A673 (cell line): ENCODE results near the gene EIF2B5. TPM values are rescaled to one million over a fixed set of nuclear protein-coding genes. Genes with fewer than 3 reads are reported as not detected.
"Not testable (repeated sequence)": the region's sequence is repeated elsewhere in the genome, so short reads cannot be mapped to it uniquely, and the experiment has no call there.

ENCODE experiments used
- BruUV-seq: library from RNA; stranded (reverse); fragments of 400-500 nt; replicated peaks from 2 replicates; lab custom pipeline; 2021; lab: Mats Ljungman, UMichigan
- CTCF ChIA-PET: fragments of 300-600 bp; sonication (Branson Sonifier 250); formaldehyde crosslinking; loops from one replicate; lab custom pipeline; 2022; ENCODE audit warnings: antibody characterized with exemption; lab: Charles Lee
- POLR2A ChIA-PET: fragments of 300-600 bp; sonication (Branson Sonifier 250); formaldehyde crosslinking; loops from one replicate; lab custom pipeline; 2022; ENCODE audit warnings: antibody characterized with exemption; ENCODE audit not compliant: low non-redundant PET; lab: Charles Lee
- DNase-seq: peaks from one replicate; pipeline ENCODE4 v3.0.0-alpha.2; 2015; ENCODE audit warnings: low spot score
- H3K27ac ChIP-seq: fragments of 200-600 bp; sonication (generic); 2 replicates; pipeline ENCODE4 v1.5.1; 2016; ENCODE audit warnings: mixed run types, low read depth, mild to moderate bottlenecking, mixed read lengths, antibody characterized with exemption, low read length; ENCODE audit not compliant: poor library complexity, severe bottlenecking
- H3K27me3 ChIP-seq: fragments of 200-600 bp; sonication (generic); replicated peaks from 2 replicates; pipeline ENCODE4 v1.6.1; 2017; ENCODE audit warnings: mixed run types, low read depth, mild to moderate bottlenecking, mixed read lengths, antibody characterized with exemption, low read length; ENCODE audit not compliant: insufficient read depth, poor library complexity
- H3K36me3 ChIP-seq: fragments of 200-600 bp; sonication (generic); 2 replicates; pipeline ENCODE4 v1.6.1; 2016; ENCODE audit warnings: mixed run types, mild to moderate bottlenecking, mixed read lengths, antibody characterized with exemption, low read length; ENCODE audit not compliant: insufficient read depth, poor library complexity, severe bottlenecking
- H3K4me1 ChIP-seq: fragments of 200-600 bp; sonication (generic); 2 replicates; pipeline ENCODE4 v1.6.1; 2017; ENCODE audit warnings: mixed run types, mild to moderate bottlenecking, mixed read lengths, antibody characterized with exemption, low read length; ENCODE audit not compliant: insufficient read depth, poor library complexity, severe bottlenecking
- H3K4me3 ChIP-seq: fragments of 200-600 bp; sonication (generic); 2 replicates; pipeline ENCODE4 v1.5.1; 2016; ENCODE audit warnings: low read depth, mixed run types, mild to moderate bottlenecking, mixed read lengths, low read length; ENCODE audit not compliant: poor library complexity, severe bottlenecking
- H3K9me3 ChIP-seq: fragments of 200-600 bp; sonication (generic); 2 replicates; pipeline ENCODE4 v1.6.1; 2016; ENCODE audit warnings: mixed run types, low read depth, mild to moderate bottlenecking, mixed read lengths, antibody characterized with exemption, low read length; ENCODE audit not compliant: poor library complexity, severe bottlenecking
- EZH2 ChIP-seq: fragments of 200-600 bp; sonication (generic); IDR thresholded peaks from 2 replicates; pipeline ENCODE4 v1.6.1; 2017; ENCODE audit warnings: borderline replicate concordance, low read depth, mild to moderate bottlenecking, mixed read lengths, antibody characterized with exemption, low read length; ENCODE audit not compliant: poor library complexity, severe bottlenecking
- intact Hi-C: fragments of 100-400 bp; cut with micrococcal nuclease; formaldehyde crosslinking; loops from one replicate; pipeline ENCODE4 v1.10.0; 2022; ENCODE audit not compliant: unreplicated experiment
- total RNA-seq: library from RNA; stranded (reverse); gene quantifications from 2 replicates; pipeline ENCODE4 v1.2.3, GENCODE V29; 2021
- TF ChIP-seq, protein P1 (sequence below): fragments of 300-800, 200-600 bp; sonication (generic); conservative IDR thresholded peaks from 2 replicates; pipeline ENCODE4 v1.5.1; 2017; ENCODE audit warnings: low read depth, mild to moderate bottlenecking, antibody characterized with exemption, low read length, moderate library complexity, mixed read lengths

EIF2B5 gene
- total RNA-seq, 1 experiment from 2014 or later: 64.2 TPM

DNA sequence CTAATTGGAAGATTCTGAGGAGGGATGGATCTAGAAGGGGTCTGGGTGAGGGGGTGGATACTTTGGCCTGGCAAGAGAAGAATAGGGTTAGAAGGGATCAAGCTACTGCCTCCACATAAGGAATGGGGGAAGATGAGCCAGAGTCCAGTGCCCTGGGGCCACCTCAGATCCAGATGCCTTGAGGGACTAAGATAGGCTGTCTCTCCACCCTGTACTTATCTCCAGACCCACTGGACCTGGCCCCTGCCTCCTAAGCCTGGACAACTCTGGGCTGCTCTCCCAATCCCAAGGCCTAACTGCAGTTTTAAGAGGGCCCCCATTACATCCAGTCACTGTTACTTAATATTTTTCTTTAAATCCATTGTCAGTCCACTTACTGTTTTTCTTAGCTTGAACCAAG is 22.0 kb downstream of the EIF2B5 start:
- H3K4me1 ChIP-seq: peaks cover 21% of the 10 kb centered on the region
- CTCF ChIA-PET: no interaction called here
- H3K27me3 ChIP-seq: no peaks in the 10 kb centered on the region
- POLR2A ChIA-PET: no interaction called here
- no peak for TF ChIP-seq EZH2
- TF ChIP-seq, protein P1, sequence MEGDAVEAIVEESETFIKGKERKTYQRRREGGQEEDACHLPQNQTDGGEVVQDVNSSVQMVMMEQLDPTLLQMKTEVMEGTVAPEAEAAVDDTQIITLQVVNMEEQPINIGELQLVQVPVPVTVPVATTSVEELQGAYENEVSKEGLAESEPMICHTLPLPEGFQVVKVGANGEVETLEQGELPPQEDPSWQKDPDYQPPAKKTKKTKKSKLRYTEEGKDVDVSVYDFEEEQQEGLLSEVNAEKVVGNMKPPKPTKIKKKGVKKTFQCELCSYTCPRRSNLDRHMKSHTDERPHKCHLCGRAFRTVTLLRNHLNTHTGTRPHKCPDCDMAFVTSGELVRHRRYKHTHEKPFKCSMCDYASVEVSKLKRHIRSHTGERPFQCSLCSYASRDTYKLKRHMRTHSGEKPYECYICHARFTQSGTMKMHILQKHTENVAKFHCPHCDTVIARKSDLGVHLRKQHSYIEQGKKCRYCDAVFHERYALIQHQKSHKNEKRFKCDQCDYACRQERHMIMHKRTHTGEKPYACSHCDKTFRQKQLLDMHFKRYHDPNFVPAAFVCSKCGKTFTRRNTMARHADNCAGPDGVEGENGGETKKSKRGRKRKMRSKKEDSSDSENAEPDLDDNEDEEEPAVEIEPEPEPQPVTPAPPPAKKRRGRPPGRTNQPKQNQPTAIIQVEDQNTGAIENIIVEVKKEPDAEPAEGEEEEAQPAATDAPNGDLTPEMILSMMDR: no peak
- BruUV-seq: no TSS peak
- peak overlapping the region; percentile 94 for H3K4me3 ChIP-seq
- no peaks in the 10 kb centered on the region for H3K36me3 ChIP-seq
- intact Hi-C loops: no loop called here
- peak overlapping the region; percentile 87 for H3K27ac ChIP-seq
- H3K9me3 ChIP-seq: no peaks in the 10 kb centered on the region
- DNase-seq: no peak

DNA sequence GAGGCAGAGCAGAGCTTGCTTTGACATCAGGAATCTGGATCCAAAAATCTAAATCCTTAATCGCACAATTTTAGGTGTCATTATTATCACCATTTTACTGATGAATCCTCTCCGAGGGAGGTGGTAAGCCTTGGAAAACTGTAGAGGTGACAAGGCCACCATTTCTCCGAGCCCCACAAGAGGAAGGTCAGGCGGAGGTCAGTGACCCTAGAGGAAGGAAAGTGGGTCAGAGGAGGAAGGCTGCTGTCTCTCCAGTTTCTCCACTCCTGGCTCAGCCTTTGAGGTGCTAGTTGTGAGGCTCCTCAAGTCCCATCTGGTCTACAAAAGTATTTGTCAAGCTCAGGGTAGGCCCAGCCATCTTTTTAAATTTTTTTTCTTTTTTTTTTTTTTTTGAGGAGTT is 23.2 kb downstream of the EIF2B5 start:
- TF ChIP-seq, protein P1: no peak
- intact Hi-C loops: no loop called here
- DNase-seq: no peak
- no peaks in the 10 kb centered on the region for H3K9me3 ChIP-seq
- CTCF ChIA-PET: no interaction called here
- H3K4me3 ChIP-seq: no peak overlapping the region
- peaks cover 21% of the 10 kb centered on the region for H3K4me1 ChIP-seq
- POLR2A ChIA-PET: no interaction called here
- H3K27ac ChIP-seq: no peak overlapping the region
- H3K36me3 ChIP-seq: peaks cover 3% of the 10 kb centered on the region
- no TSS peak for BruUV-seq
- H3K27me3 ChIP-seq: no peaks in the 10 kb centered on the region

DNA sequence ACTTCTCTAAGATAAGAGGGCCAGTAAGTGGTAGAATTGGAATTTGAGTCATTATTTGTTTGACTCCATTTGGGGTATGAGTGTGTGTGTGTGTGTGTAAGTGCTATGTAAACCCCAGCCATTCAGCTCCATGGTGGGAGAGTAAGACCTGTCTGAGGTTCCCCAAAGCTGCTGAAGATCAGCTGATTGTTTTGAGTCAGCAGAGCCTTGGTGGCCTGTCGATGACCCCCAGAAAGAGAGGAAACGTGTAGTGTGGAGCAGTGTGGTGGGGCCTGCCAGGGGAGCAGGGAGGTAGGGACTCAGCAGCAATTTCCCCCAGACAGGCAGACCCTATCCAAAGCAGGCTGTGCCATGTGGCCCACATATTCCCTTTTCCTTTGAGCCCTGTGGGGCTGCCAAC is 25.3 kb downstream of the EIF2B5 start:
- intact Hi-C loops: no loop called here
- CTCF ChIA-PET: no interaction called here
- BruUV-seq: no TSS peak
- POLR2A ChIA-PET: no interaction called here
- Histone ChIP-seq H3K9me3 (no peaks in the 10 kb centered on the region), H3K4me1 (peaks cover 12% of the 10 kb centered on the region), H3K36me3 (peaks cover 23% of the 10 kb centered on the region), H3K4me3 (no peak overlapping the region), H3K27ac (no peak overlapping the region), H3K27me3 (no peaks in the 10 kb centered on the region)
- DNase-seq: no peak
- TF ChIP-seq EZH2: no peak
- TF ChIP-seq, protein P1: no peak

DNA sequence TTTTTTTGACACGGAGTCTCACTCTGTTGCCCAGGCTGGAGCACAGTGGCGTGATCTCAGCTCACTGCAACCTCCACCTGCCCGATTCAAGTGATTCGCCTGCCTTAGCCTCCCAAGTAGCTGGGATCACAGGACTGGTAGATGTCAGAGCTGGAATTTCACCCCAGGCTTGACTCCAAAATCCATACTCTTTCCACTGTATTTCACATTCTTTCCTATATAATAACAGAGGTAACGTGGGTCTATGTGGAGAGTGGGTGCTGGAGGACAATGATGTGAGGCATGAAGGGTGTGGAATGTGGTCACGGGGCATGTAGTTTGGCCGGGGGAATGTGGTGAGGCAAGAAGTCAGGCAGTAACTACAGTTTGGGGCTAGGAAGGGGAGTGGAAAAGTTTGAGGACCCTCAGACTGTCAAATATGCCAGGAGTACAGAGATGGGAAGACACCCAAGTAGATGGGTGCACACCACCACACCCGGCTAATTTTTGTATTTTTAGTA is 27.5 kb downstream of the EIF2B5 start:
- H3K36me3 ChIP-seq: peaks cover 44% of the 10 kb centered on the region
- H3K4me1 ChIP-seq, H3K9me3 ChIP-seq, BruUV-seq, DNase-seq, H3K27ac ChIP-seq, H3K4me3 ChIP-seq, intact Hi-C loops, POLR2A ChIA-PET, H3K27me3 ChIP-seq: not testable (repeated sequence)
- CTCF ChIA-PET: interaction anchor here (0.6 kb wide), 1 partner anchor 267 kb away, joined by 4 read pairs; no protein-coding TSS in a partner anchor
